HG02840 (cell line): ENCODE data around the gene SV2C.
"Not testable (repeated sequence)": the region's sequence is repeated elsewhere in the genome, so short reads cannot be mapped to it uniquely, and the experiment has no call there.

Source experiments
- ATAC-seq: cut with Tn5 transposase; IDR thresholded peaks from one replicate; pipeline ENCODE4 v1.9.1; 2021; ENCODE audit warnings: mild to moderate bottlenecking, moderate library complexity, moderate number of reproducible peaks; ENCODE audit not compliant: unreplicated experiment, low FRiP score

Gene SV2C

DNA sequence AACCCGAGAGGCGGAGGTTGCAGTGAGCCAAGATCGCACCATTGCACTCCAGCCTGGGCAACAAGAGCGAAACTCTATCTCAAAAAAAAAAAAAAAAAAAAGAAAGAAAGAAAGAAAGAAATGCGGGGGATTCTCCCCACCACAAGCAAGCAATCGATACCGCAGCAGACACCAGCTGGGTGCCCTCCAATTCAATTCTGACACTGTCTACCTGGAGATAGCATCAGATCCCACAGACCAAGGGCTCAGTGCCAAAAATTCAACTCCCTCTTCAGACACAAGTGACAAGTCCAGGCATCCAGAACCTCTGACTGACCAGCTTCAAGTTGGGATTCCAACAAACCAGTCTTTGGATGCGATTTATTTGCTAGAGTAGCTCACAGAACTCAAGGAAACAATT, 286.5 kb downstream of the SV2C start:
- not testable (repeated sequence) for ATAC-seq

DNA sequence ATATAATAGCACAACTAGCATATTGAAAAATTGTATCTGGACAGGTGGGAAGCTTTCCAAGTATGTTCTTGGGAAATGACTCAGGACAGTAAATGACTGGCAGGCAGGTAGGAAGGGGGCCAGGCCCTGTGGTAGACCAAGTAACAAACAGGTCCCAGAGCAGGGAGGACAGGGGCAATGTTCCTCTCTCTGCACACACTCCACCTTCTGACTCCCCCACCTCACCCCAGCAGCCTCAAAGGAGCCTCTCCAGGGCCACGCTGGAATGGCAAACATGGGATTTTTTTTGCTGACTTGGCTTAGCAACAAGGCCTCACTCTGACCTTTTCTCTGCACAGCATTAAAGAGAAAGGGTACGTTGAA, 288.8 kb downstream of the SV2C start:
- no peak for ATAC-seq

DNA sequence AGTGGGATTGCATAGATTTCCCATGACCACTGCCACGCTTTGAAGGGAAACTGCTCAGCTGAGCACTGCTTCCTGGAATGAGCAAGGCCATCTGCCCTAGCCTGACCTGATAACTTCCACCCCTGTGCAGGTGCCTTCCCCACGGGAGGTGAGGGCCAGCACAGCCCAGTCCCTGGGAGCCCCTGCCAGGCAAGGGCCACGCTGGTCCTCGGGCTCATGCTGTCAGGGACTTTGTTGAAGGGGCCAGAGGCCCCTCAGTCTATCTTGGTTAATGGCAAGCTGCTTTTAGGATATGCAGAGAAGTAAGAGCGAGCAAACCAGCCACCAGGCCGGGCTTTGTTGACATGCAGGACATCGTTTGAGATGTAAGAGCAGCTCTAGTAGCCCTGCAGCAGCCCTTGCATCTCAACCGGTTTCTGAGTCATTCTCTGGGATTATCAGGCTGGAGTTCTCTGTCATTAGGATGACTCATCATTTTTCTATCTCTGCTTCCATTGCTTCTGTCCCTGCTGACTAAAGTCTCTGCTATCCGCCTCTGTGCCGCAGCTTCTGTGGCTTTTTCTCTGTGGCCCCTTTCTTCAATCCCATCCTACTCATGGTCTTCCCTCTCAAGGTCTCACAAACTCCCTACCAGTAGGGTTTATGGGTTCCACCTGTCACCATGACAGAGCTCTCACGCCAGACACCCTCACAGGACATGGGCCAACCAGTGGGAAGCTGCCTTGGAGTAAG, 289.3 kb downstream of the SV2C start:
- ATAC-seq: no peak

DNA sequence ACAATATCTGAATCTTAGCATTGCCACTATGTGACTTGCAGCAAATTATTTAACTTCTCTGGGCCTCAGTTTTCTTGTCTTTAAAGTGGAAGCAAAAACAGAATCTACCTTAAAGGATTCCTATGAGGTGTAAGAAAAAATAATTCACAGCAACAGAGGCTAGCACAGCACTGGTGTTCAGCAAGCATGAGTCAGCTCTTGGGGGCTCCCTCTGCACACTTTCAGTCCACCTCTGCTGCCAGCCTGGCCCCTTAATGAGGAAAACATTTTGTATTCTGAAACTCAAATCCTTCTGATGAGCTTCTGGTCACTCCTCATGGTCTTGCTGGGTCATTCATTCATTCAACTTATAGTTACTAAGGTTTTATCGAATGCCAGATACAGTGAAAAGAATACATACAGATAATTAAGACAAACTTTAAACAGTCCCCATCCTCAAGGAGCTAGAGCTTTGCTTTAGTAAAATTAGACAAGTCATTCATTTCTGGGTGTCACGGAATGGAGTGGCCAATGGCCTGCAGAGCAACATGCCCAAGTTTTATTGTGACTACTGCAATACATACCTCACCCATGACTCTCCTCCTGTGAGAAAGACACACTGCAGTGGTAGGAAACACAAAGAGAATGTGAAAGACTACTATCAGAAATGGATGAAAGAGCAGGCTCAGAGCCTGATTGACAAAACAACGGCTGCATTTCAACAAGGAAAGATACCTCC, 293.1 kb downstream of the SV2C start:
- no peak for ATAC-seq

DNA sequence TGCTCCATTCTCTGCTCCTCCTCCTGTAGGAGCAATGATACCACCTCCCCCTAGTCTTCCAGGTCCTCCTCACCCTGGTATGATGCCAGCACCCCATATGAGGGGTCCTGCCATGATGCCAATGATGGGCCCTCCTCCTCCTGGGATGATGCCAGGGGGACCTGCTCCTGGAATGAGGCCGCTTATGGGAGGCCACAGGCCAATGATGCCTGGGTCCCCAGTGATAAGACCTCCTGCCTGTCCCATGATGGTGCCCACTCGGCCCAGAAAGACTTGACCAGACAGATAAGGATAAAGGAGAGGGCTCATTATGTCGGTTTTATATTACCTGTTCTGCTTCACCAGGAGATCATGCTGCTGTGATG, 293.7 kb downstream of the SV2C start:
- no peak for ATAC-seq

DNA sequence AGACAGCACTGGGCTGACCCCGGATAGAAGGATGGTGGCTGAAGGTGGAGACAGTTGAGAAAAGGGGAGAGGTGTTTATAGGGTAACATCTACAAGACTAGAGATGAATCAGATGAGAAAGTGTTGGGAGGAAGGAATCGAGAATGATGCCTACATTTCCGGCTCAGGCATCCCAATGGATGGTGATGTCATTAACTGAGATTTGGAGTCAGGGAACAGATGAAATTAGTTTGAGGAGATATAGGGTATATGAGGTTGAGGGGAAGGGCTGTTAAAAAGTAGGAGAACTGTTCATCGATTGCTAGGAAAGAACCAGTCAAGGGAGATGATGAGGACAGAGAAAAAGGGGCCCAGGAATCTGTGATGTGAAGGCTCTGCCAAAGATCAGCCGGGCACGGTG, 295.2 kb downstream of the SV2C start:
- no peak for ATAC-seq

DNA sequence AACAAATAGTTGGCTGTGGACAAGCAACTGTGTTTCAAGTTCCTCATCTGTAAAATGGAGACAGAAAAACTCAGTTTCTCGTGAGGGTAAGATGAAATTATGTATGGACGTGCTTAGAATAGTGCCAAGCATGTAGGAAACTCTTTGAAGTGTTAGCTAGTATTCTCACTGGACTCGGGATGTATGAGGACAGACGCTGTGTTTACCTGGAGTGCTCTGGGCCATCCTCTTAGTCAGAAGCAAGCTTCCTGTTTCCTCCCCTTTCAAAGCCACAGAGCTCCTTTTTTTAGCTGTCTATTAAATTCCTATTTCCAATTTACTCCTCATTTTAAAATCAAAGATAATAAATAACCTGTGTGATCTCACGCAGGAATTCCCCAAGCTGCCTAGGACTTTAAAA, 296.1 kb downstream of the SV2C start:
- ATAC-seq: no peak

DNA sequence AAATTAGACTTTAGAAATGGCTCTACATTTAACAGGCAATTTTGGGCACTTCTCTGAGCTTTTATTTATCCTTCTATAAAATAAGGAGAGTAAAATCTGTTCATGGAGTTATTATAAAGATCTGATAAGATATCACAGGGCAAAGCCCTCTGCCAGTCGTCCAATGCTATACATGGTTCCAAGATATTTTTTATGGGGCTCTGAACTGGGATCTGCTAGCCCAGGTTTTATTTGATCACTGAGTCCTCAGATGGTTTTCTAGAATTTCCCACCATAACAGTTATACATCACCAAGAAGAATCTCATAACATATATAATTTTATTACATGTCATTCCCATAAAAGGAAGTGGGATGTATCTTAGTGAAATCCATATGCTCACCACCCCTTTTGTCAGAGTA, 296.7 kb downstream of the SV2C start:
- ATAC-seq: no peak

DNA sequence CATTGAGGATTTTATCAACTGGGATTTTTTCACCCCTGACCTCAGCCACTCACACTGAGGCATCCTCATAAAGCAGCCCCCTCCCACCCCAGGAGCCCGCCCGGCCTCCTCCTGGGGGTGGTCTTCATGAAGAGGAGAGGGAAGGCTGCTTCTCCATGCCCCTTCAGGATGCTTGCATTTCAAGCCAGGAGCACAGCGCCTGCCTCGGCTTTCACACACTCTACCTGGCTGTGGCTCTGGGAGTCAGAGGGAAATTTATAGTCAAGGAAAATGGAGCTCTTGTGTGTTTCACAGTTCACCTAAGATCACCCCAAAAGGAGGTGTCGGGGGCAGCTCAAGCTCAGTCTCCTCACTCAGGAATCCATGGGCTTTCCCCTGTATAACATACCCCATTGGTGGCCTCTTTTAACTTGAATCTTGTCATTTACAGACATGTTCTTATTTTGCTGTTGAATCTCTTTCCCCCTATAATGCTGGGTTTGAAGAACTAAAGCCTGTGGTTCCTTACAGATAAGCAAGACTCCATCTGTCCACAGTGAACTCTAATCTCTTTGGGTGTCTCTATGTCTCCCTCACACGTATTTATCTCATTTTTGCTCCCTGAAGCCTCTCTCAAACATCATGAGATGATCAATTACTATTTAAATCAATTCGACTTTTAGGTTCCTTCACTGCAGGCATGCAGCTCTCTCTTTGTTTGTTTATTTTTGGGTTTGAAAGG, 297.3 kb downstream of the SV2C start:
- ATAC-seq: no peak

DNA sequence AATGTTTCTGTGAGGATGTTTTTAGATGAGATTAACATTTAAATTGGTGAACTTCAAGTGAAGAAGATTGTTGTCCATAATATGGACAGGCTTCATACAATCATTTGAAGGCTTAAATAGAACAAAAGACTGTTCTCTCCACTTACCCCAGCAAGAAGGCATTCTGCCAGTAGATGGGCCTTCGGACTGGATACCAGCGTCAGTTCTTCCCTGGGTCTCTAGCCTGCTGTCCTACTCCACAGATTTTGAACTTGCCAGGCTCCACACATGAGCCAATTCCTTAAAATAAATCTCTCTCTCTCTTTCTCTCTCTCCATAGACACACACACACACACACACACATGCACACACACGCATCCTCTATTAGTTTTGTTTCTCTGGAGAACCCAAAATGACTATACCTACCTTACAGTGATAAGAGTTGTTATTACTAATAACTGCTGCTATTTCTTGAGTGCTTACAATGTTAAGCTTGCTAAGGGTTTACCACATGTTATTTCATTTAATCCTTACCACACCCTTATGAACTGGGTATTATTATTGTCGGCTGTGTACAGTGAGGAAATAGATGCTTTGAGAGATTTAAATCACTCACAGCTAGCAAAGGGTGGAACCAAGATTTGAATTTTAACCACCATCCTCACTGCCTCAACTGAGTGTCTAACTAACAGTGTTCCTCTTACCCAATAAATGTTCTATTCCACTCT, 300.1 kb downstream of the SV2C start:
- ATAC-seq: no peak

DNA sequence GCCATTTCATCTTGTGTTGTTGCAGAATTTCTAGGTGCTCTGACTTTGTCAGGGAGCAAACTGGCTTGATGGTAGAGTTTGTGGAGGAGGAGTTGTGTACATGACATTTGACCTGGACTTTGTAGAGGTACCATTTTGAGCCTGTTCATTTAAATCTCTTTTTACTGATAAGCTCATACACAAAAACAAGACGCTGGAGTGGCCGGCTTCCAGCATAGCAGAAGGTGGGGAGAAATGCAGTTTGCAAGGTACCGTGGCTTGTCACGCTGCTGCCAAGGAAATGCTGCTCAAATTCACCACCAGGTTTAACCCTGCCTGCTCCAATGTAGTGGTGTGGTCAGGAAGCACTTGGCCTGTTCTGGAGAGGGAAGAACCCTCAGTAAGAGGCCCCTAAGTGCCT, 301.0 kb downstream of the SV2C start:
- ATAC-seq: no peak

DNA sequence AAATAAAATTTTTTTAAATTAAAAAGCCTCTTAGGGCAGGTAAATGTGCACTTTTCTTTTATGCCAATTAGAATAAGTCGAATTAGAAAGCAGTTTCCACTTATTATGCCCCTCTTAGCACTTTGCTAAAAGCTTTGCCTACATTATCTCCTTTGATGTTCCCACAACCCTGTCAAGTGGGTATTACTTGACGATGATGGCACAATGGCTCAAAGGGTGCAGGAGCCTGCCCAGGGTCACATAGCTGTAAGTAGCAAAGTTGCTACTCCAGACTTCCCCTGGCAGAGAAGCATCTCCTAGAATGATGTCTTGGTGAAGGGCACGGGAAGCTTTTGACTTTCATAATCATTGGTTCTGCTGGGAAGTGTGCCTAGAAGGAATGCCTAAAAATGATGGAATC, 301.5 kb downstream of the SV2C start:
- no peak for ATAC-seq

DNA sequence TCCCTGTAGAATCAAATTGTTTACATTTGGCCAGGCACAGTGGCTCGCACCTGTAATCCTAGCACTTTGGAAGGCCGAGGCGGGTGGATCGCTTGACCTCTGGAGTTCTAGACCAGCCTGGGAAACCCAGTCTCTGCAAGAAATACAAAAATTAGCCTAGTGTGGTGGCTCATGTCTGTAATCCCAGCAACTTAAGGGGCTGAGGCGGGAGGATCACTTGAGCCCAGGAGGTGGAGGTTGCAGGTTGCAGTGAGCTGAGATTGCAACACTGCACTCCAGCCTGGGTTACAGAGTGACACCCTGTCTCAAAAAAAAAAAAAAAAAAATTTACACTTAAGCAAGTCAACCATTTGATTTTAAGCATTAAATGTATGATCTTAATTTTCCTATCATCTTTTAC, 302.4 kb downstream of the SV2C start:
- ATAC-seq: no peak

DNA sequence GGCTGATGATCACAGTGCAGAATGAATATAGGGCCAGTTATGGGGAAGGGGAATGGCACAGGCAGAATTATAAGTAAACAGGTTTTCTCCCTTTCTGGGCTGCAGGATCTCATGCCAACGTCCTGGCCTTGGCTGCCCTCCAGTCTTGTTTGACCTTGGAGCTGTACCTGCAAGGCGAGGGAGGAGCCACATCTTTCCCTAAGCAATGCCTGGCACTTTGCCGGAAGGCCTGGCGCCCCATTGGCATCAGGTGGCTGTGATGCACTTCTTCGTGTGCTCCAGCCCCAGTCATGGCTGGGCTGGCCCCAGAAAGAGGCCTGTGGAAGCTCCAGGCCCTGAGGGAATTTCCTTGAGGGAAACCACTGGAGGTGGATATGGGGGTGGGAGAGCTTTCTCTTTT, 303.2 kb downstream of the SV2C start:
- no peak for ATAC-seq

DNA sequence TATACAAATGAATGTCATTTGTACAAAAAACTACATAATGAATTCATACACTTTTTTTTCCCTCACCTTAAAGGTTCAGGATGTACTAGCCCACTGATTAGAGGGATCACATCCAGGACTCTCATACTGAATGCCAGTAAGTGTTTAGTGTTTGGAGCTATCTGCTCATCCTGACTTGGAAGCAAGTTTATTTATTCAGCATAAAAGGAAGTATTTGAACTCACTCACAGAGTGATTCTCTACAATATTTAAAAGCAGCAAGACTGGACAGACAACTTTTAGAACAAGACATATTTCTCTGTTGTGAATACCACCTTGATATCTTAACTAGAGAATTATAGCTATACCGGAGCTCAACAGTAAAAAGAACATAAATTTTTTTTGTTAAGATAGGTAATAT, 305.1 kb downstream of the SV2C start:
- ATAC-seq: no peak

DNA sequence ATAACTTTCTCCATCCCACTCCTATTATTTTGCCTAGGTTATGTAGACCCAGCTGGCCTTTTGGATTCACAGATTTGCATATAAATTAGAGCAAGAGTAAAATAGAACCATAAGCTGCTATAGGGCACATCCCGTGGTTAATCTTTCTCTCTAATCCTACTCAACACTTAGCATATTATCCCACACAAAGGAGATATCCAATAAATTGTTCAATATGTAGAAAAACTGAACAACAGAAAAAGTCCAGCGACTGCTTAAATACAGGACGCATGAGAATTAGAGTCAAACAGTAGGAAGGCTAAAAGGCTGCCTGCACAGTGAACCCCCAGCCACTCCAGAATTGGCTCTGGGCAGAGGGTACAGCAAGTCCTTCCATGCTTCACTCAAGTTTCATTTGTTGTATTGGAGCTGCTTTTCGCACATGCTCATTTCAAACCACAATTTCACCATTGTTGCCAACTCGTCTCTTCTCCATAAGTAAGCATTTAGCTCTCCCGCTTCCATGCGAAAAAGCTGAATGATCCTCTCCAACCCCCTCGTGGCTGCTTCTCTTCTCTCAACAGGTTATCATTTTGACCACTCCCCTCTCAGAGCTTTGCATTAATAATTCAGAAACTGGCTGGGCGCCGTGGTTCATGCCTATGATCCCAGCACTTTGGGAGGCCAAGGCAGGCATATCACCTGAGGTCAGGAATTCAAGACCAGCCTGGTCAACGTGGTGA, 305.8 kb downstream of the SV2C start:
- no peak for ATAC-seq

DNA sequence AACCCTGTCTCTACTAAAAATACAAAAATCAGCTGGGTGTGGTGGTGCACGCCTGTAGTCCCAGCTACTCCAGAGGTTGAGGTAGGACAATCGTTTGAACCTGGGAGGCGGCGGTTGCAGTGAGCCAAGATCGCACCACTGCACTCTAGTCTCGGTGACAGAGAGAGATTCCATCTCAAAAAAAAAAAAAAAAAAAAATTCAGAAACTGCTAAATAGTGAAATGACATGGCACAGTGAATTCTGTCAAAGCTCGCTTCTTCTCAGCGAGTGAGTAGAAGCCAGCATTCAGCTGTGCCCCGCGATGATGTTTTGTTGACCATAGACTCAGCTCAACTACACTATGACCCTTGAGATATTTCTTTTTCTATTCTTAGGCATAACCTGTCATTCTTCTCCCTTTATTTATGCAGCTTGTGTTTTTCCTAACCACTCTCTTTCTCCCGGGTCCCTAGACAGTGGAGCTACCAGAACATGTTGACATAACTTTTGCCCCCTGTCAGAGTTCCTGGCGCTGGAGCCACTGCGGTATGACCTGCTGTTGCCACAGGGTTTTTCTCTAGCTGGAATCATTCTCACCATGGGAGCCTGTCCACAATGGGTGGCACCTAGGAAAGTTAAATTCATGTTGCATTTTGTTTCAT, 306.5 kb downstream of the SV2C start:
- ATAC-seq: no peak

DNA sequence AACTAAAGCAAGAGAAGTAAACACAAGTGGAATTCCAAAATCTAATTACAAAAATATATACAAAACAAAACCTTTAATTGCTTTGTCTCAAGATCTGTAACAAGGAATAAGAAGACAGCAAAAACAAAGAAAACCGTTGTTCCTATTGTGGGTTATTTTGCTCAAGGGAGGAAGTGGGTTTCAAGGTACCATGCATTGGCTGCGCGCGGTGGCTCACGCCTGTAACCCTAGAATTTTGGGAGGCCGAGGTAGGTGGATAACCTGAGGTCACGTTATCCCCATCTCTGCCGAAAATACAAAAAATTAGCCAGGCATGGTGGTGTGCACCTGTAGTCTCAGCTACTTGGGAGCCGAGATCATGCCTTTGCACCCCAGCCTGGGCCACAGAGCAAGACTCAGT, 307.8 kb downstream of the SV2C start:
- no peak for ATAC-seq

DNA sequence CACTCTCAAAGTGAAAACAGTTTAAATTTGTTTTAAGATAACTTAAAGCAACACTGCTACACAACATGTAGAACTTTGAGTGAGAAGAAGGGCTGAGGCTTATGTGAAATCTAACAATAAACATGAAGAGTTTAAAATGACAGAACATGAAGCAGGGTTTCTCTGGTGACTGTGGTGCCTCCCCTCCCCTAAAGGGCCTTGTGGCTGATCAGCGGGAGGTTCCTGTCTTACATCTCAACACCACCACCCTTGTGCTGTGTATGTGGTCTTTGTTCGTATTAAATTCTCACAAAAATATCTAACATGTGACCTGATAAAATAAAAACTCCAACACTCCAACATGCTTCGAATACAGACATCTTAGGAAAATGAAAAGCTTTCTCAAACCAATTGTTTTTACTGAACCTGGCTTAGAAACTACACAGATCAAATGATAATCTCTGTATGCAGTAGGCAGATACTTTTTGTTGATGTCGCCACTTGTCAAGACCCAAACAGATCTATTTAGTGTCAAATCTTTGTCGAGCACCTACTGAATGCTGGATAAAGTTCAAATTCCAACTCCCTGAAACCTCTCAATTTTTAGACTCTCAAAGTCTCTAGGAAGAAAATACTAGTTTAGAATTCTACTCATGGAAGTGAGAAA, 310.0 kb downstream of the SV2C start:
- ATAC-seq: no peak

DNA sequence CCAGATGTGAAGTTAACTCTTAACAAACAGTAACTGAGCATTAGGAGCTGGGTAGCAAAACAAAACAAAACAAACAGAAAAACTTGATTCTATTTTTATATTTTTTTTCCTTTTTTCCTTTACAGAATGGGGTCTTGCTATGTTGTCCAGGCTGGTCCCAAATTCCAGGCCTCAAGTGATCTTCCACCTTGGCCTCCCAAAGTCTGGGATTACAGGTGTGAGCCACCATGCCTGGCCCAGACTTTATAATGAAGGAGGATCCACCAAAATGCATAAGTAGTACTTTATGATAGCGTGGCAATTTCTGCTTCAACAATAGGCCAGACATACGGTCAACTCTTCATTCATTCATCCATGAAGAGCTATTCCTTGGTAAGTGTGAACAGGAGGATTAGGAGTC, 314.0 kb downstream of the SV2C start:
- no peak for ATAC-seq
